WI38 (cell line): ENCODE results near the gene NUP133.

Experiments
- H3K4me3 ChIP-seq: 2 replicates; pipeline ENCODE4 v1.5.1; 2011; ENCODE audit warnings: low read depth, mild to moderate bottlenecking, control low read depth, low read length
- CTCF ChIP-seq: IDR thresholded peaks from 2 replicates; pipeline ENCODE4 v1.5.1; 2012; ENCODE audit warnings: low read depth, mild to moderate bottlenecking, control low read depth, low read length

NUP133 gene

GRCh38 chr1:229507951-229508822, at the start of gene NUP133:
TSS of gene NUP133 (minus strand) at chr1:229508341. CDS start at chr1:229508249, 92 bp downstream.
- peak within 1 kb of the TSS; percentile 97 for H3K4me3 ChIP-seq
- TF ChIP-seq CTCF = no peak

- TF ChIP-seq CTCF = no peak
- peak overlapping the region; percentile 79 for H3K4me3 ChIP-seq
These were observed 49.2 kb upstream of the NUP133 start for GRCh38 chr1:229557200-229557850.

GRCh38 chr1:229554886-229555621, 46.9 kb upstream of the NUP133 start:
- TF ChIP-seq CTCF = no peak
- H3K4me3 ChIP-seq = no peak overlapping the region

DNA sequence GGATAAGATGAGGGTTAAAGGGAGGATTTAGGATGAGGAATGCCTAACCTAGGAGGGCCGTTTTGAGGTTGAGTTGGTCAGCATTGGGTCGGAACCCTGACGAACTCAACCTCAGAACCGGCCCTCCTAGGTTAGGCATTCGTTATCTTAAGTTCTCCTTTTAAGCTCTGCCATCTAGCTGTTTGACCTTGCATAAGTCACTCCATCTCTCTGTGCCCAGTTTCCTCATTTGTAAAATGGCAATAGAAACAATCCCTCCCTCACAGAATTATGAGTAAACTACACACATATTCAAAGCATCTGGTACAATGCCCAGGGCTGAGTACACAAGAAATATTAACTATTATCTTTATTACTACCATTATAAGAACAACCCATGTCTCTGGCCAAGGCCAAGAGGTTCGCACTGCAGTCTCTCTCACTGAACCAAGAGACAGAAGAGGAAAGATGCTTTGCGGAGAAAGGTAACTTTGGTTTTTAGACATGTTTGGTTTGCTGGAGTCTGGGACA, 45.5 kb upstream of the NUP133 start:
- H3K4me3 ChIP-seq = no peak overlapping the region
- TF ChIP-seq CTCF = no peak

DNA sequence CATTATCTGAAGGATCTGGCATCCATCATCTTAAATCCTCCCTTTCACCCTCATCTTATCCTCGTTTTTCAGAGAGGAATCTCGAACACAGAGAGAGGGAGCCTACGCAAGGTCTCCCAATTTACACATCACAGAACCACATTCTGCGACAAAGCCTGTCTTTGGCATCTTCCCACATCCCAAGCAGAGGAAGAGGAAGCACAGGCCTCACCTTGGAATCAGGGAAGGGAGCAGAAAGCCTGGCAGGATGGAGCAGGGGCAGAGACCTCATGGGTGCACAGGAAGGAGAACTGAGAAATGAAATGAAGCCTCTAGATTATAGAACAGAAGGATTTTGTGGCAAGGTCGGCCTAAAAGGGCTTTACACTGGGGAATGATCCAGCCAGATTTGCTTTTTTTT, 44.6 kb upstream of the NUP133 start:
- no peak for TF ChIP-seq CTCF
- no peak overlapping the region for H3K4me3 ChIP-seq

GRCh38 chr1:229550812-229551567, 42.8 kb upstream of the NUP133 start:
- no peak overlapping the region for H3K4me3 ChIP-seq
- no peak for TF ChIP-seq CTCF
